Measurements from ENCODE around the gene B3GALNT2.
"Not testable (repeated sequence)": the region's sequence is repeated elsewhere in the genome, so short reads cannot be mapped to it uniquely, and the experiment has no call there.

The B3GALNT2 gene

DNA sequence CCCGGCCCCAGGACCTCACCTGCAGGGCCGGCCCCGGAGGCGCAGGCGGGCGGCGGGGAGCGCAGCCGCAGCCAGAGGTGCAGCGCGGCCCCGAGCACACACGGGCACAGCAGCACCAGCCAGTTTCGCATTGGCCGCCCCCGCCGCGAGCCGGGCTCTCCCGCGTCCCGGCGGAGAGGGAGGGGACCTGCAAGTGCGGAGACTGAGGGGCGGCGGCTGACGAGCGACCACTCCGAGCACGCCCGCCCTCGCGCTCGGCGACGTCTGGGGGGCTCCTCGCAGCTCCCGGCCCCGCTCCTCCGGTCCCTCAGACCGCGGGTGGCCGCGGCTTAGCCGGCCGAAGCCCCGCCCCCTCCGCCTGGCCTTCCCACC is at the start of gene B3GALNT2:
Gene B3GALNT2 (minus strand): TSS at position 331 of the 372 bp plus-strand sequence. CDS start 200 bp downstream, at position 131.
- H3K4me3 ChIP-seq (ENCODE audit: low read depth, low read length), result peak within 1 kb of the TSS; percentile 78
- TF ChIP-seq, protein P1, sequence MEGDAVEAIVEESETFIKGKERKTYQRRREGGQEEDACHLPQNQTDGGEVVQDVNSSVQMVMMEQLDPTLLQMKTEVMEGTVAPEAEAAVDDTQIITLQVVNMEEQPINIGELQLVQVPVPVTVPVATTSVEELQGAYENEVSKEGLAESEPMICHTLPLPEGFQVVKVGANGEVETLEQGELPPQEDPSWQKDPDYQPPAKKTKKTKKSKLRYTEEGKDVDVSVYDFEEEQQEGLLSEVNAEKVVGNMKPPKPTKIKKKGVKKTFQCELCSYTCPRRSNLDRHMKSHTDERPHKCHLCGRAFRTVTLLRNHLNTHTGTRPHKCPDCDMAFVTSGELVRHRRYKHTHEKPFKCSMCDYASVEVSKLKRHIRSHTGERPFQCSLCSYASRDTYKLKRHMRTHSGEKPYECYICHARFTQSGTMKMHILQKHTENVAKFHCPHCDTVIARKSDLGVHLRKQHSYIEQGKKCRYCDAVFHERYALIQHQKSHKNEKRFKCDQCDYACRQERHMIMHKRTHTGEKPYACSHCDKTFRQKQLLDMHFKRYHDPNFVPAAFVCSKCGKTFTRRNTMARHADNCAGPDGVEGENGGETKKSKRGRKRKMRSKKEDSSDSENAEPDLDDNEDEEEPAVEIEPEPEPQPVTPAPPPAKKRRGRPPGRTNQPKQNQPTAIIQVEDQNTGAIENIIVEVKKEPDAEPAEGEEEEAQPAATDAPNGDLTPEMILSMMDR (IDR thresholded peaks at IDR 0.05; ENCODE audit: low read depth, low read length, missing control alignments), result no peak
- in situ Hi-C loops (cut with HindIII; ENCODE audit: low sequenced_read_pairs), result no loop called here
- no peak for DNase-seq (ENCODE audit: low read depth)

DNA sequence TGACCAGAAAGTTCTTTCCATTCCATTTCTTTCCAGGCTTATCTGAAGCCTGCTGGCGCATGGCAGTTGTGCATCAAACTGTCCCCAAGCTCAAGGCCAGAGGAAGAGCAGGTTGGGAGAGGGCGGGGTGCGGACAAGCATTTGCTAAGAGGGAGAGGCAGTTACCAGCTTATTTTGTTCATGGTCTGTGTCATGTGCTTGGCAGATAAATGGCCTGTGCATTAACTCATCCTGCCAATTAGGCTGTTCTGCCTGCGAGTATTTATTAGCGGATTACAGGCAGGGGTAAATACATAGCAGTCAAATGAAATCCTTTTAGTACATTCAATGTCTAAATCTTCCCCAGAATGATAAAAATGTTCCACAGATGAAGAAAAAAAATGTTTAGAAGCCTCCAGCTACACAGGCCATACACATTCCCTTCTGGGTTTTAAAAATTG is 48.9 kb upstream of the B3GALNT2 start:
- in situ Hi-C loops (cut with HindIII; ENCODE audit: low sequenced_read_pairs), result no loop called here
- TF ChIP-seq, protein P1 (IDR thresholded peaks at IDR 0.05; ENCODE audit: low read depth, low read length, missing control alignments), result no peak
- DNase-seq (ENCODE audit: low read depth), result no peak
- H3K4me3 ChIP-seq (ENCODE audit: low read depth, low read length), result no peak overlapping the region

DNA sequence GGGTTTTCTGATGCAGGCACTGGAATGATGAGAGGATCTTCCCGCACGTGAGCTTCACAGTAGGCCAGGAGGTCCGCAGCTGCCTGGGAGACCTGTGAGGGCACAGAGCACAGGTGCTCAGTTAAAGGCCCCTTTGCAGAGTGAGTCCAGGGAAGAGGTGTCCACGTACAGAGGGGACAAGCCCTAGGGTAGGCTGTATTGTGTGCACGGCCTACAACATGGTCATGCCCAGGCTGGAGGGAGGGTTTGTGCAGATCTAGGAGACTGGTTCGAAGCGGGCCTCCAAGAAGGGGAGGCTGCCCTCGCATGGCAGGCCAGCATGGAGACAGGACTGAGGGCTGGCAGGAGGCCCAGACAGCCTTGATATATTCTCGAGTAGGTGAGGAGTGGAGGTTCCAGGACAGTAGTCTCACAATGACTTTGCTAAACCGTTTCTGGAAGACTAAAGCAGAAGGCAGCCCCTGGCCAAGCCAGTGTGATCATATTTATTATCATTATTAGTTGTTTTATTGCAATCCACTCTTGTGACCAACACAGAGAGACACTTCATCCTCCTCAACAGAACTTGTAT is 48.0 kb upstream of the B3GALNT2 start:
- TF ChIP-seq, protein P1 (IDR thresholded peaks at IDR 0.05; ENCODE audit: low read depth, low read length, missing control alignments), result no peak
- H3K4me3 ChIP-seq (ENCODE audit: low read depth, low read length), result no peak overlapping the region
- in situ Hi-C loops (cut with HindIII; ENCODE audit: low sequenced_read_pairs), result no loop called here
- DNase-seq (ENCODE audit: low read depth), result no peak

DNA sequence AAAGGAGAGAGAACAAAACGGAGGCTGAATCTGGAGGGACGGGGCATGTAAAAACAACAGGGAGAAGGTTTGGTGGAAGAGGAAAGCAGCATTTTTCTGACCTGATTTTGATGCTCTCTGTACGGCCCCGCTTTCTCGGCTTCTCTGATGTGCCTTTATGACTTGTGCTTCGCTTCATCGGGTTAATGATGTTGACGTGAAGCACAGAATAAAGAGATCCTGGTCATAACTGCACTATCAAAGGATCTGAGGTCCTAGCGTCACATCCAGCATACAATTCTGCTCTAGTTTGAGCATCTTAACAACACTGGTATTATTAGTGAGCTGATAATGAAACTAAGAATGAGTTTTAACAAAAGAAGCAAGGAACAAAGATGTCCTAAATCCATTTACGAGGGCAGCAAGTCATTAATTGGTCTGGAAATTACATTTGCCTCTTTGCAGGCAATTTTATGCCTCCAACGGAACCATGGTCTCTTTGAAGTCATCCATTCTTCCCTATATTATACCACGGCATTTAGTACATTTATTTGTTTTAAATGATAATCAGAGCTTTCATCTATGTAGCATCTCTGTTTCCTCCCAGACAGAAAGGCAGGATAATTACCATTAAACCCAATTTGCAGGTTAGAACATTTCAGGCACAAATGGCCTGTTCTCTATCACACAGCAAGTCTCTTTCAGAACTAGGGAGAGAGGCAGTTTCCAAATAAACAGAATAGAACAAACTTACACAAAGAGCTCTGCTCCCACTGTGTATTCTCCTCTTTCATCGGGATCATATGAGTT is 45.3 kb upstream of the B3GALNT2 start:
- H3K4me3 ChIP-seq (ENCODE audit: low read depth, low read length), result no peak overlapping the region
- TF ChIP-seq, protein P1 (IDR thresholded peaks at IDR 0.05; ENCODE audit: low read depth, low read length, missing control alignments), result no peak
- in situ Hi-C loops (cut with HindIII; ENCODE audit: low sequenced_read_pairs), result no loop called here
- DNase-seq (ENCODE audit: low read depth), result no peak

DNA sequence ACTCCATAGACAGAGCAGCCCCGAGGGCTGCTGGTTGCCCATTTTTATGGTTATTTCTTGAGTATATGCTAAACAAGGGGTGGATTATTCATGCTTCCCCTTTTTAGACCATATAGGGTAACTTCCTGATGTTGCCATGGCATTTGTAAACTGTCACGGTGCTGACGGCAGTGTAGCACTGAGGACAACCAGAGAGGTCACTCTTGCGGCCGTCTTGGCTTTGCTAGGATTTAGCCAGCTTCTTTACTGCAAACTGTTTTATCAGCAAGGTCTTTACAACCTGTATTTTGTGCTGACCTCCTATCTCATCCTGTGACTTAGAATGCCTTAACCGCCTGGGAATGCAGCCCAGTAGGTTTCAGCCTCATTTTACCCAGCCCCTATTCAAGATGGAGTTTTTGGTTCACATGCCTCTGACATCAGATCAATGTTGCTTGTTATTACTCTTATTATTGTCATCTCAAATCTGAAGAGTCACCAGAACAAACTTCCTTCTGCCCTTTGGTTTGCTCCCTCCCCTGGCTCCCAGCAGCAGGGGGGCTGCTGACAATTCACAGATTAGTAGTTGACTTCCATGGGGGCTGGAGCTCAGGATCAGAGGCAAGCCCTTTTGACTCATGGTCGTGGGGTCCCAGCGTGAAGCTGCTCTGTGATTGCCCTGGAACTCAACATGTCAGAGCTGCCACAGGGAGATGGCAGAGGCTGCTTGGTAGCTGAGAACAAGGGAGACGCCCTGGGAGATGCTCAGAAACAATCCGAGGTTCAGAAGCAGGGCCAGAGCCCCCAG is 42.3 kb upstream of the B3GALNT2 start:
- in situ Hi-C loops (cut with HindIII; ENCODE audit: low sequenced_read_pairs); DNase-seq (ENCODE audit: low read depth); H3K4me3 ChIP-seq (ENCODE audit: low read depth, low read length): not testable (repeated sequence)

DNA sequence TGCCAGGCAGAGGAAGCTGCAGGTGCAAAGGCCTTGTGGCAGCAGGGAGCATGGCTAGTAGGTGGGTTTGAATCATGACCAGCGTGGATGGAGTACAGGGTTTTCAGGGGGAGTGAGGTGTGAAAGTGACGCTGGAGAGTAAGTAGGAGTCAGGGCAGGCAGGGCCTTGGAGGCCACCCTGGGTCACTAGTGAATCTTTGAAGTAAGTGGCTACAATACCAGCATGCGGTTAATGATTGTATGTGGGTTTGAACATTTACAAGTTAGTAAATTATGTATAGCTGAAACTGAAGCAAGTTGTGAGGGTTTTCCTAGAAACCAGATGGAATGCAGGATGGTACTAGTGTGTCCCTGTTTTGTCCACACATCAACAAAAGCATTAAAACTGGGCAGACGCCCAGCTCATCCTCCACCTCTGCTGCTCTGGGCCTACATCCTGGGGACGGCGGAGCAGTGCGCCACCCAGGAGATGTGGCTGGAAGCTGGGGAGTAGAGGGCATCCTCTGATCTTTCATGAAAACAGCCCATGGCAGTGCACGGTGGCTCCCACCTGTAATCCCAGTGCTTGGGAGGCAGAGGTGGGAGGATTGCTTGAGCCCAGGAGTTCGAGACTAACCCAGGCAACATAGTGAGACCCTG is 41.2 kb upstream of the B3GALNT2 start:
- TF ChIP-seq, protein P1 (IDR thresholded peaks at IDR 0.05; ENCODE audit: low read depth, low read length, missing control alignments), result no peak
- in situ Hi-C loops (cut with HindIII; ENCODE audit: low sequenced_read_pairs), result no loop called here
- no peak overlapping the region for H3K4me3 ChIP-seq (ENCODE audit: low read depth, low read length)
- no peak for DNase-seq (ENCODE audit: low read depth)

DNA sequence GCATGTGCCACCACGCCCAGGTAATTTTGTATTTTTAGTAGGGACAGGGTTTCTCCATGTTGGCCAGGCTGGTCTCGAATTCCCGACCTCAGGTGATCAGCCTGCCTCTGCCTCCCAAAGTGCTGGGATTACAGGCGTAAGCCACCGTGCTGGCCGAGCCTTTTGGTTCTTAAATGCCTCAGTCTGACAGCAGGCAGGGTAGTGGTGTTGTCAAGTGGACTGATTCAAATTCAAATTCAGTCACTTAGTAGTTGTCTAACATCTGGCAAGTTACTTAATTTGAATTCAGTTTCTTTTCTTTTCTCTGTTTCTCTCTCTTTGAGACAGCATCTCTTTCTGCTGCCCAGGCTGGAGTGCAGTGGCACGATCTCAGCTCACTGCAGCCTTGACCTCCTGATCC is 38.6 kb upstream of the B3GALNT2 start:
- not testable (repeated sequence) for H3K4me3 ChIP-seq (ENCODE audit: low read depth, low read length); DNase-seq (ENCODE audit: low read depth)

More for the DNA sequence above, 38.6 kb upstream of the B3GALNT2 start:
- in situ Hi-C loops (cut with HindIII; ENCODE audit: low sequenced_read_pairs), result not testable (repeated sequence)
